HFF-Myc (cell line): ENCODE data around the gene SPECC1.

Experiments used
- DNase-seq: peaks from one replicate; pipeline ENCODE4 v3.0.0-alpha.2; 2011; ENCODE audit warnings: low read depth; ENCODE audit errors: extremely low read depth
- H3K4me3 ChIP-seq: replicated peaks from 2 replicates; pipeline ENCODE4 v1.5.1; 2011; ENCODE audit warnings: low read depth, mild to moderate bottlenecking, control low read depth, low read length
- TF ChIP-seq, protein P1 (sequence below): IDR thresholded peaks from 2 replicates; pipeline ENCODE4 v1.5.1; 2012; ENCODE audit warnings: mild to moderate bottlenecking, low read depth, low read length, control low read depth; ENCODE audit errors: missing control alignments

Gene SPECC1

DNA sequence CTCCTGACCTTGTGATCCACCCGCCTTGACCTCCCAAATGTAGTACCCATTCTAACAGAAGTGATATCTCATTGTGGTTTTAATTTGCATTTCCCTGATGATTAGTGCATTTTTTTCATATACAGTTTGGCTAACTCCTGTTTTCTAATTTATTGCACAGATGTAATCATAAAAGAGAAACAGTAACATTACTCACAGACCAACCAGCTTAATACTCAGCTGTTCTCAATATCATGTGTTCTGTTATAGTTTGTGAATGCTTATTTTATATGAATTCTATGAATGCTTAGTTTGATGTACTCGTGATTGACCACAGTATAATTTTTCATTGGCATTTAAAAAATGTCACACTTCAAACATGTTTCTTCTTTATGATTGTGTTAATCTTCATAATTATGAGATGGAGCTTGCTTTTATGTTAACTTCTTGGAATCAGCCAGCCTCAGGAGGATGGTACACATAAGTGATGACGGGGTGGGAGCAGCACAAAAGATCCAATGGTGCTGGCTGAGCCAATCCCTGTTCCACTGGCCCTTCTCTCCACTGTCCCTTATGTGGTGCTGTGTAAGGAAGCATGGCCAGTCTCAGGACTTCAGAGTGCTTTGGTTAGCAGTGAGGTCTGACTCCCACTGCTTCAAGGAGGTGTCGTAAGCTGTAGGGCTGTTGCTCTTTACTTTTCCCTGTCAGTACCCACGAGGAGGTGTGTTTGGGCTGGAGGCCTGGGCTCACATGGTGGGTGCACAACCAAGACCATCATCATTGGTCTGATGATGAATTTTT, 191.0 kb downstream of the SPECC1 start:
- no peak overlapping the region for H3K4me3 ChIP-seq
- TF ChIP-seq, protein P1, sequence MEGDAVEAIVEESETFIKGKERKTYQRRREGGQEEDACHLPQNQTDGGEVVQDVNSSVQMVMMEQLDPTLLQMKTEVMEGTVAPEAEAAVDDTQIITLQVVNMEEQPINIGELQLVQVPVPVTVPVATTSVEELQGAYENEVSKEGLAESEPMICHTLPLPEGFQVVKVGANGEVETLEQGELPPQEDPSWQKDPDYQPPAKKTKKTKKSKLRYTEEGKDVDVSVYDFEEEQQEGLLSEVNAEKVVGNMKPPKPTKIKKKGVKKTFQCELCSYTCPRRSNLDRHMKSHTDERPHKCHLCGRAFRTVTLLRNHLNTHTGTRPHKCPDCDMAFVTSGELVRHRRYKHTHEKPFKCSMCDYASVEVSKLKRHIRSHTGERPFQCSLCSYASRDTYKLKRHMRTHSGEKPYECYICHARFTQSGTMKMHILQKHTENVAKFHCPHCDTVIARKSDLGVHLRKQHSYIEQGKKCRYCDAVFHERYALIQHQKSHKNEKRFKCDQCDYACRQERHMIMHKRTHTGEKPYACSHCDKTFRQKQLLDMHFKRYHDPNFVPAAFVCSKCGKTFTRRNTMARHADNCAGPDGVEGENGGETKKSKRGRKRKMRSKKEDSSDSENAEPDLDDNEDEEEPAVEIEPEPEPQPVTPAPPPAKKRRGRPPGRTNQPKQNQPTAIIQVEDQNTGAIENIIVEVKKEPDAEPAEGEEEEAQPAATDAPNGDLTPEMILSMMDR: no peak
- no peak for DNase-seq

DNA sequence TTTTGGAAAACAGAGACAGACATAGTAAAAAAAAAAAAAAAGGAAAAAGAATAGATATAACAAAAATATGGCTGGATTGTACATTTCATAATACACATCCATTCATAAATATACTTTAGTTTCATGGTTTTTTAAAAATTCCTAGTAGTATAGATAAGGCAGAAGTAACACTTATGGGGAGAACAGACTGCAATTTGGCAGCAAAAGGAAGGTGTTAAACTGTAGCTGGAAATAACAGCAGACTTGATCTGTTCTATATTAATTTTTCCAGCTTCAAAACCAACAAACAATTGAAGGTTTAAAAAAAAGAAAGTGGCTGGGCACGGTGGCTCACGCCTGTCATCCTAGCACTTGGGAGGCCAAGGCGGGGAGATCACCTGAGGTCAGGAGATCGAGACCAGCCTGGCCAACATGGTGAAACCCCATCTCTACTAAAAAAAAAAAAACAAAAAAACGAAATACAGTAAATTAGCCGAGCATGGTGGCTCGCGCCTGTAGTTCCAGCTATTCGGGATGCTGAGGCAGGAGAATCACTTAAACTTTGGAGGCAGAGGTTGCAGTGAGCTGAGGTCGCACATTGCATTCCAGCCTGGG, 191.8 kb downstream of the SPECC1 start:
- DNase-seq: no peak
- H3K4me3 ChIP-seq: no peak overlapping the region
- TF ChIP-seq, protein P1: no peak

DNA sequence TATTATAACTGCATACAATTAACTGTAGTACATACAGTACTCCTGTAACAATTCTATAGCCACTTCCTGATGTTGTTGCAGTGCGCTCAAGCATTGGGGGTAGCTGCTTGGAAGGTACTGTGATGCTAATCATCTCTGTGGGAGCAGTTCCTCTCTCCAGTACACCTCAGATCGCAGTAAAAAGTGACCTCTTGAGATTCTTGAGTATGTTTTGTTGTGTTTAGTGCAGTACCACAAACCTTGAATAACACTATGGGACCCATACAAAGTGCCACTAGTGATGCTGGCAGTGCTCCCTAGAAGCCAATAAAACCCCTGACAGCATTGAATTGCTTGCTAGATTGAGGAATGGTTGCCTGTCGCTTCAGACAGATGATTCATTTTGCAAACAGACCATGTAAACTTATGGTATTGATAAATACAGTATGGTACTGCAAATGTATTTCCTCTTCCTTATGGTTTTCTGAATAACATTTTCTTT, 193.0 kb downstream of the SPECC1 start:
- no peak overlapping the region for H3K4me3 ChIP-seq
- no peak for DNase-seq
- TF ChIP-seq, protein P1: no peak

DNA sequence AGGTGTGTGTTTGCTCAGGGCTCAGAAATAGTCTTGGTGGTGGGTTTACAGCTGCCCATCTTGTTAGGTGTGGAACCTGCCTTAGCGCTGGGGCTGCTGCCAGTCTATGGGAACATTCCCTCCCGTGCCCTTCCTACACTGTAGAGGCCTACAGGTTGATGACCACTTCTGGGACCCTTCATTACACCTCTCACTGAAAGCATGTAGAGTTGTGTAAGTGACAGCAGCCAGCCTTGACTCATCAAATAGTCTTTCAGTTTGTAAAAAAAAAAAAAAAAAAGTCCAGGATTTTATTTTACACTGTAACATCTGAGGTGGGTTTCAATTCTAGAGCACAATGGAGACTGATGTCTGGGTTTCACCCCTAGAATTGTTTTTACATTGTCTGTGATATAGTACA, 193.9 kb downstream of the SPECC1 start:
- no peak overlapping the region for H3K4me3 ChIP-seq
- no peak for DNase-seq
- TF ChIP-seq, protein P1: no peak

DNA sequence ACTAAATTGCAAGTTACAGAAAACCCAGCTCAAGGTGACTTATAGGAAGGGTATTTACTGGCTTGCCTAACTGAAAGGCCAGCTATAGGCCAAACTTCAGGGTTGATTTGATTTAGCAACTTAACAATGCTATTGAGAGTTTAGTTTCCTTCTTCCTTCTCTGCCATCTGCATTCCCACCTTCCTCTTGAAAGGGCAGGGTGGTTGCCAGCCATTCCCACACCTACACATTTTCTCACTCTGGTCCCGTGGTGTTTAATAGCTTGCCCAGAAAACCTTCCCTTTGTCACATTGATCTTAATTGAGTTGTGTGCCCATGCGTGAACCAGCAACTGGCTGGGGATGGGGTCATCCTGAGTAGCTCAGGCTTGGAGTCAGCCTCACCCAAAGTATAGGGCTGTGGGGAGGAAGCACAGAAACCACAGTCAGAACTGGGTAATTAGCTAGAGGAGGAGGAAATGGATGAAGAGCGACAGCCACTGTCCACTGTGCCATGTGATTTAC, 194.7 kb downstream of the SPECC1 start:
- TF ChIP-seq, protein P1: no peak
- no peak for DNase-seq
- no peak overlapping the region for H3K4me3 ChIP-seq

DNA sequence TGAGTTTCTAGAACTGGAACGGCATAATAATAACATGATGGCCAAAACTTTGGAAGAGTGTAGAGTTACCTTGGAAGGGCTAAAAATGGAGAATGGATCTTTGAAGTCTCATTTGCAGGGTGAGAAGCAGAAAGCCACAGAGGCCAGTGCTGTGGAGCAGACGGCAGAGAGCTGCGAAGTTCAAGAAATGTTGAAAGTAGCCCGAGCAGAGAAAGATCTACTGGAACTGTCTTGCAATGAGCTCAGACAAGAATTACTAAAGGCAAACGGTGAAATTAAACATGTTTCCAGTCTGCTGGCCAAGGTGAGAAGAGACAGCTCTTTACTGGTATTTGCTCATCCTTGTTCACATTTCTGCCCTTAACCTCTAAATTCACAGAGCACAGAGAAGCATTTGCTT, 196.4 kb downstream of the SPECC1 start:
- DNase-seq: no peak
- H3K4me3 ChIP-seq: no peak overlapping the region
- TF ChIP-seq, protein P1: no peak

DNA sequence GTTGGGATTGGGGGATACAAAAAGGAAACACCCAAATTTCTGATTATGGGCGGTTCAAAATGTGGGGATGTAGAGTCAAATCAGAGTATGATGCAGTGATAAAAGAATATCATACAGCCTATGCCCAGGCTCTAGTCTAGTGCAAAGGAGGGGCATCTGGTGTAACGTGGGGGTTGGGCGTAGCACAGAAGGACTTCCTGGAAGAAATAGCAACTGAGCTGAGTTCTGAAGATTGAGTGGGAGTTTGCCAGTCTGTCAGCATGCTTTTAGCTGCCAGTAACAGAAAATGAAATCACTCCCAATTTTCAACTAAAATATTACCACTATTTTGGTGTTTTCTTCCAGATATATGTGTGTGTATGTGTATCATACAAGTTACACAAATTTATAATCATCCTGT, 196.9 kb downstream of the SPECC1 start:
- no peak for DNase-seq
- no peak overlapping the region for H3K4me3 ChIP-seq
- TF ChIP-seq, protein P1: no peak
